Ascending aorta (tissue), 2 donors: ENCODE results near the gene CBFA2T2. TPM values are rescaled to one million over a fixed set of nuclear protein-coding genes. Genes with fewer than 3 reads are reported as not detected.

Experiments
- DNase-seq, 2 donors: peaks; one replicate each; pipeline ENCODE4 v3.0.0-alpha.2; 2019; ENCODE audit warnings: low spot score in 2 of 2
- H3K27ac ChIP-seq, 2 donors: fragments of 200-600 bp; sonication (generic); one replicate each; pipeline ENCODE4 v1.5.1; 2016 to 2017; ENCODE audit warnings: mild to moderate bottlenecking in 1 of 2
- H3K27me3 ChIP-seq: fragments of 200-600 bp; sonication (generic); one replicate; pipeline ENCODE4 v1.5.1; 2017
- H3K36me3 ChIP-seq, 2 donors: fragments of 200-600 bp; sonication (generic); one replicate each; pipeline ENCODE4 v1.5.1; 2016
- H3K4me1 ChIP-seq, 2 donors: fragments of 200-600 bp; sonication (generic); one replicate each; pipeline ENCODE4 v1.5.1; 2016 to 2017; ENCODE audit warnings: mild to moderate bottlenecking in 1 of 2
- H3K4me3 ChIP-seq, 2 donors: fragments of 200-600 bp; sonication (generic); one replicate each; pipeline ENCODE4 v1.5.1; 2016 to 2017; ENCODE audit warnings: mild to moderate bottlenecking in 1 of 2
- H3K9me3 ChIP-seq, 2 donors: fragments of 200-600 bp; sonication (generic); one replicate each; pipeline ENCODE4 v1.5.1; 2016
- intact Hi-C: fragments of 100-400 bp; cut with DNase I; formaldehyde crosslinking; loops from one replicate; pipeline ENCODE4 v1.15.1; 2023
- total RNA-seq: library from RNA; depleted of rRNA; stranded (reverse); fragments of >200 nt; gene quantifications from one replicate; pipeline ENCODE4 v1.1.0, GENCODE V29; 2016
- TF ChIP-seq, protein P1 (sequence below), 3 experiments: fragments of 200-600 bp in 2 of 3; fragments of 450-650 bp in 1 of 3; sonication (generic) in 2 of 3; IDR thresholded peaks; one replicate each; pipeline ENCODE4 v1.5.1; 2016 to 2019; ENCODE audit warnings: antibody characterized with exemption in 3 of 3, mild to moderate bottlenecking in 1 of 3, moderate library complexity in 1 of 3

Gene CBFA2T2
- total RNA-seq, 1 donor from 2014 or later, result 22.4 TPM

DNA sequence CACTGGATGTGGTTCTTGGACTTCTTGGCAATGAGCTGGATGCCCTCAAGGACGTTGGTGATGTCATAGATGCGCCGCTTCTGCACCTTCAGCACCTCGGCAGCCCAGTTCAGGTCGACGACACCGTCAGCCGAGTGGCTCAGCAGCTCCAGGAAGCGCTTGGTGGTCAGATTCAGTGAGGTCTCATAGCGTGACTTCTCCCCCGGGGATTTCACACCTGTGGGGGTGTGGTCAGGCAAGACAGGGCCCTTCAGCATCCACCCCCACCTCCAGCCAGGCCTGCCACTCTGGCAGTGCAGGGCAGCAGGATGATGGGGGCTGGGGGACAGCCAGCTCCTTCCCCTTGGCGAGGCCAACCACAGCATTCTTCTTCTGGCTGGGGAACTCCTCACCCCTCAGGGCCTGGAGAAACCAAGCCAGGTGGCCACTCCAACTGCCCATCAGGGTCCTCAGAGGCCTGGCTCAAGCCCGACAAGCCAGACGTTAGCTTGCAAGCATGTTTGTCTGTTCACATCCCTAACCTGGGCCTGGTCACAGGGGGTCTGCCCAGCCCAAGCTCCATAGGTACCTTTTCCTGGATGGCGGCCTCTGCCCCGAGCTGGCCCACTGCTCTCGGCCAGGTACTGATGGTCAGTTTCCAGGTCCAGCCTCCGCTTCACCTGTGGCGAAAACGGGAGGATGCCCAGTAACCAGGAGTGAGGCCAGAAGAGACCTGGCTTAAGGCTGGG is 190.0 kb downstream of the CBFA2T2 start:
- Histone ChIP-seq H3K9me3 (no peaks in the 10 kb centered on the region), H3K27me3 (no peaks in the 10 kb centered on the region), H3K4me1 (peaks cover 20 to 29% of the 10 kb centered on the region in 2 donors), H3K36me3 (no peaks in the 10 kb centered on the region), H3K27ac (peak overlapping the region; percentile 44 to 46), H3K4me3 (no peak overlapping the region)
- intact Hi-C loops, result no loop called here
- TF ChIP-seq, protein P1, sequence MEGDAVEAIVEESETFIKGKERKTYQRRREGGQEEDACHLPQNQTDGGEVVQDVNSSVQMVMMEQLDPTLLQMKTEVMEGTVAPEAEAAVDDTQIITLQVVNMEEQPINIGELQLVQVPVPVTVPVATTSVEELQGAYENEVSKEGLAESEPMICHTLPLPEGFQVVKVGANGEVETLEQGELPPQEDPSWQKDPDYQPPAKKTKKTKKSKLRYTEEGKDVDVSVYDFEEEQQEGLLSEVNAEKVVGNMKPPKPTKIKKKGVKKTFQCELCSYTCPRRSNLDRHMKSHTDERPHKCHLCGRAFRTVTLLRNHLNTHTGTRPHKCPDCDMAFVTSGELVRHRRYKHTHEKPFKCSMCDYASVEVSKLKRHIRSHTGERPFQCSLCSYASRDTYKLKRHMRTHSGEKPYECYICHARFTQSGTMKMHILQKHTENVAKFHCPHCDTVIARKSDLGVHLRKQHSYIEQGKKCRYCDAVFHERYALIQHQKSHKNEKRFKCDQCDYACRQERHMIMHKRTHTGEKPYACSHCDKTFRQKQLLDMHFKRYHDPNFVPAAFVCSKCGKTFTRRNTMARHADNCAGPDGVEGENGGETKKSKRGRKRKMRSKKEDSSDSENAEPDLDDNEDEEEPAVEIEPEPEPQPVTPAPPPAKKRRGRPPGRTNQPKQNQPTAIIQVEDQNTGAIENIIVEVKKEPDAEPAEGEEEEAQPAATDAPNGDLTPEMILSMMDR (IDR thresholded peaks at IDR 0.05), result no peak
- DNase-seq, result no peak

DNA sequence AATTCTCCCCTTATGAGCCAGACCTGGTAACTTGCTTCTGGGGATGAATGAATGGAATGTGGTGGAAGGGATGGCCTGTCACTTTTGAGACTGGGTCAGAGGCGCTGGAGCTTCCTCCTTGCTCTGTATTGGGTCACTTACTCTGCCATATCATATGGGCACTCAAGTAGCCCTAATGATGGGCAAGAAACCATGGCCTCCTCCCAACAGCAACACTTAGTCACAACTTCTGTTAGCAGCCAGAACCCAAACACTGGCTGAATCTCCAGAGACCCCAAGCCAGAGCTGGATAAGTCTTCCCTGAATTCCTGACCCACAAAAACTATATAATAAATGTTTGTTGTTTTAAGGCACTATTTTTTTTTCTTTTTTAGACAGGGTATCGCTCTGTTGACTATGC is 190.8 kb downstream of the CBFA2T2 start:
- peak overlapping the region; percentile 44 to 46 for H3K27ac ChIP-seq

GRCh38 chr20:33681288-33681687 is 191.4 kb downstream of the CBFA2T2 start:
- peaks cover 17 to 20% of the 10 kb centered on the region in 2 donors for H3K4me1 ChIP-seq
- H3K4me3 ChIP-seq, result no peak overlapping the region
- TF ChIP-seq, protein P1 (IDR thresholded peaks at IDR 0.05), result no peak
- intact Hi-C loops, result no loop called here
- no peaks in the 10 kb centered on the region for H3K36me3 ChIP-seq
- H3K27me3 ChIP-seq, result no peaks in the 10 kb centered on the region
- no peak overlapping the region for H3K27ac ChIP-seq
- no peaks in the 10 kb centered on the region for H3K9me3 ChIP-seq
- DNase-seq, result no peak

More for the DNA sequence above, 190.8 kb downstream of the CBFA2T2 start:
- TF ChIP-seq, protein P1 (IDR thresholded peaks at IDR 0.05), result no peak
- H3K9me3 ChIP-seq, result no peaks in the 10 kb centered on the region
- no peaks in the 10 kb centered on the region for H3K36me3 ChIP-seq
- no peak for DNase-seq
- H3K27me3 ChIP-seq, result no peaks in the 10 kb centered on the region
- peaks cover 23 to 26% of the 10 kb centered on the region in 2 donors for H3K4me1 ChIP-seq
- intact Hi-C loops, result no loop called here
- no peak overlapping the region for H3K4me3 ChIP-seq

GRCh38 chr20:33681728-33682353 is 191.9 kb downstream of the CBFA2T2 start:
- Histone ChIP-seq H3K4me3 (no peak overlapping the region), H3K36me3 (no peaks in the 10 kb centered on the region), H3K27me3 (no peaks in the 10 kb centered on the region), H3K27ac (no peak overlapping the region), H3K9me3 (no peaks in the 10 kb centered on the region), H3K4me1 (peaks cover 17 to 19% of the 10 kb centered on the region in 2 donors)
- intact Hi-C loops, result no loop called here
- TF ChIP-seq, protein P1 (IDR thresholded peaks at IDR 0.05), result no peak
- no peak for DNase-seq

DNA sequence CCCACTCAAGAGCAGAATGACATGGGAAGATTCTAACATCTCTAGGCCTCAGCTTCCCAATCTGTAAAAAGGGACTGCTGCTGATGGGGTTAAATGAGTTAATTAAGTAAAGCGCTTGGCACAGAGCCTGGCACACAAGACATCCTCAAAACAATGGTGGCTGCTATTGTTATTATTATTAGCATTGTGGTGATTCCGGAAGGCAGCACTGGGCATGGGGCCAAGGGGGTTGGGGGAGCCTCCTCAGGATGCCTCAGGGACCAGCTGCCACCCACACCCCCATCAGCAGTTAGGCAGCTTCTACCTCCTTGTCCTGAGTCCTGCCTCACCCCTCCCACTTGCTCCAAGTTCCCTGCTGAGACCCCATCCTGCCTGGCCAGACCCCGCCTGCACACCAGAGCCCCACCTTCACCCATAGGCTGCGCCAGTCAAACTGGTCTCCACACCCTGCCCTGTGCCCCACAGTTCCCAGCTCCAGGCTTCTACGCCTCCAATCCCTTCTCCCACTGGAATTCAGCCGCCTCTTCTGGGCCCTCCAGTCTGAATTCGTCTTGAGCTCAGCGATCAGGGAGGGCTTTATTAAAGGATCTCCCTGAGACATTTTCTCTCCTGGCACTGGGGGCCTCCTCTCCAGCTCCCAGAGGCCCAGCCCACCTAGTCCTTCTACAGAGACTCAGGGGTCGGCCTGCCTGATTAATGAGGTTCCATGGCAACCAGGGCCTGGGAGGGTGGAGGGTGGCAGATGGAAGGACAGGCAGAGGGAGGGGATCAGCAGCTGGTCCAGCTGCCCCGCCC is 194.8 kb downstream of the CBFA2T2 start:
- Histone ChIP-seq H3K9me3 (no peaks in the 10 kb centered on the region), H3K4me3 (peak overlapping the region in 1 of 2 donors; percentile 62), H3K27me3 (no peaks in the 10 kb centered on the region), H3K27ac (no peak overlapping the region), H3K4me1 (peaks cover 17 to 19% of the 10 kb centered on the region in 2 donors), H3K36me3 (no peaks in the 10 kb centered on the region)
- no peak for DNase-seq
- TF ChIP-seq, protein P1 (IDR thresholded peaks at IDR 0.05), result no peak
- intact Hi-C loops, result no loop called here
